HL-60 (cell line): ENCODE measurements around the gene TMEM121.

Experiments used
- DNase-seq, 2 experiments: peaks; one replicate each; pipeline ENCODE4 v3.0.0-alpha.2; 2010 to 2020; ENCODE audit warnings: low read depth in 1 of 2, low spot score in 1 of 2
- H3K27ac ChIP-seq: fragments of 250-450 bp; sonication (Bioruptor Pico); replicated peaks from 2 replicates; pipeline ENCODE4 v1.5.1; 2020; ENCODE audit warnings: mild to moderate bottlenecking, moderate library complexity
- H3K27me3 ChIP-seq: fragments of 250-450 bp; sonication (Bioruptor Pico); 2 replicates; pipeline ENCODE4 v1.5.1; 2021; ENCODE audit warnings: mild to moderate bottlenecking, moderate library complexity; ENCODE audit not compliant: insufficient read depth, poor library complexity, severe bottlenecking
- H3K4me3 ChIP-seq: replicated peaks from 2 replicates; pipeline ENCODE4 v1.5.1; 2011; ENCODE audit warnings: mild to moderate bottlenecking, control low read depth, low read length; ENCODE audit not compliant: insufficient read depth
- CTCF ChIP-seq: IDR thresholded peaks from one replicate; pipeline ENCODE4 v1.5.1; 2011; ENCODE audit warnings: low read length, control low read depth, inconsistent platforms; ENCODE audit not compliant: insufficient read depth
- GABPA ChIP-seq: IDR thresholded peaks from 2 replicates; pipeline ENCODE4 v1.6.1; 2012; ENCODE audit warnings: low read depth
- POLR2AphosphoS5 ChIP-seq: IDR thresholded peaks from 2 replicates; pipeline ENCODE4 v1.6.1; 2012; ENCODE audit warnings: low read depth
- REST ChIP-seq: IDR thresholded peaks from 2 replicates; pipeline ENCODE4 v1.6.1; 2012; ENCODE audit warnings: low read depth; ENCODE audit not compliant: insufficient replicate concordance
- SPI1 ChIP-seq: IDR thresholded peaks from 2 replicates; pipeline ENCODE4 v1.6.1; 2012; ENCODE audit warnings: low read depth, mild to moderate bottlenecking, borderline replicate concordance

Gene TMEM121

GRCh38 chr14:105493921-105494605 is 32.3 kb upstream of the TMEM121 start:
- no peak overlapping the region for H3K27ac ChIP-seq
- DNase-seq, result no peak
- H3K4me3 ChIP-seq, result no peak overlapping the region
- TF ChIP-seq GABPA (no peak), POLR2AphosphoS5 (no peak), CTCF (no peak)
- H3K27me3 ChIP-seq, result no peaks in the 10 kb centered on the region

GRCh38 chr14:105494606-105494929 is 31.8 kb upstream of the TMEM121 start:
- Histone ChIP-seq H3K4me3 (no peak overlapping the region), H3K27me3 (no peaks in the 10 kb centered on the region), H3K27ac (no peak overlapping the region)
- no peak for TF ChIP-seq POLR2AphosphoS5
- no peak for TF ChIP-seq SPI1
- TF ChIP-seq GABPA, result no peak
- no peak for TF ChIP-seq CTCF
- no peak for TF ChIP-seq REST
- no peak for DNase-seq

GRCh38 chr14:105495101-105495989 is 31.0 kb upstream of the TMEM121 start:
- Histone ChIP-seq H3K27me3 (no peaks in the 10 kb centered on the region), H3K4me3 (no peak overlapping the region), H3K27ac (no peak overlapping the region)
- no peak for DNase-seq
- TF ChIP-seq REST (no peak), POLR2AphosphoS5 (no peak), CTCF (no peak), SPI1 (no peak), GABPA (no peak)
